ENCODE data around the gene FOXF2.

Gene FOXF2

DNA sequence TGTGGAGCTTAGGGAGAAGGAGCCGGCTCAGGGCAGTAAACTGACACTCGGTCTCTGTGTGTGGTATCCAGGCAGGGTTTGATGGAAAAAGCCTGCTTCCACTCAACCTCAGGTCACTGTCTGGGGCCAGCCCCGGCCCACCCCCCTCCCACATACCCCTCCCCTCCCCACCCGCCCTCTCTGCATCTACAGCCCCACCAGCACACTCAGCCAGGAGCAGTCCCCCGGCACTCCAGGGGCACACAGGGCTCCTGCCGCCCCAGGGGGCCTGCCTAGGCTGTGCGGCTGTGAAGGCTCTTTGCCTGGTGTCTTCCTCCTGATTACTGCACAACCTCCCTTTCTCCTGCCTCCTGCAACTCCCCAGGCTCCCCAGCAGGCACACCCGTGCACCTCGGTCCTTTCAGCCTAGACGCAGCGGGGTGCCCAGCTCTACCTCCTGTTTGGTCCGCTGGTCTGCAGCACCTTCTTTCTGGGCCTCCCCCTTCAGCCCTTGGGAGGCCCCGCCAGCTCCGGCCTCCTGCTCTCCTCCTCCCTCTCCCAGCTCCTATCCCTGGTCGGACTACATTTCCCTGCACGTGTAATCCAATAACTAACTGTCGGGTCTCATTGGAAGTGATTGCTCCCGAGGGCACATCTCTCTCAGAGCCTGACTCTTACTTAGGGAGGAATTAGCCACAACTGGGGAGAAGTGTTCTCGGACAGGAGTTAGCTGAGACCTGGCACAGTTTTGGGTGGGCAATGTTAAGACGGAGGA, 1.3 kb upstream of the FOXF2 start:
- no peak for DNase-seq (ENCODE audit: low read depth)
- TF ChIP-seq POLR2A (IDR thresholded peaks at IDR 0.05; ENCODE audit: extremely low read depth, insufficient read length) (no peak), MYC (IDR thresholded peaks at IDR 0.05; ENCODE audit: low read depth, low read length) (no peak)
- TF ChIP-seq, protein P1, sequence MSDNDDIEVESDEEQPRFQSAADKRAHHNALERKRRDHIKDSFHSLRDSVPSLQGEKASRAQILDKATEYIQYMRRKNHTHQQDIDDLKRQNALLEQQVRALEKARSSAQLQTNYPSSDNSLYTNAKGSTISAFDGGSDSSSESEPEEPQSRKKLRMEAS (IDR thresholded peaks at IDR 0.05; ENCODE audit: low read depth, low read length) = no peak
- TF ChIP-seq, protein P2, sequence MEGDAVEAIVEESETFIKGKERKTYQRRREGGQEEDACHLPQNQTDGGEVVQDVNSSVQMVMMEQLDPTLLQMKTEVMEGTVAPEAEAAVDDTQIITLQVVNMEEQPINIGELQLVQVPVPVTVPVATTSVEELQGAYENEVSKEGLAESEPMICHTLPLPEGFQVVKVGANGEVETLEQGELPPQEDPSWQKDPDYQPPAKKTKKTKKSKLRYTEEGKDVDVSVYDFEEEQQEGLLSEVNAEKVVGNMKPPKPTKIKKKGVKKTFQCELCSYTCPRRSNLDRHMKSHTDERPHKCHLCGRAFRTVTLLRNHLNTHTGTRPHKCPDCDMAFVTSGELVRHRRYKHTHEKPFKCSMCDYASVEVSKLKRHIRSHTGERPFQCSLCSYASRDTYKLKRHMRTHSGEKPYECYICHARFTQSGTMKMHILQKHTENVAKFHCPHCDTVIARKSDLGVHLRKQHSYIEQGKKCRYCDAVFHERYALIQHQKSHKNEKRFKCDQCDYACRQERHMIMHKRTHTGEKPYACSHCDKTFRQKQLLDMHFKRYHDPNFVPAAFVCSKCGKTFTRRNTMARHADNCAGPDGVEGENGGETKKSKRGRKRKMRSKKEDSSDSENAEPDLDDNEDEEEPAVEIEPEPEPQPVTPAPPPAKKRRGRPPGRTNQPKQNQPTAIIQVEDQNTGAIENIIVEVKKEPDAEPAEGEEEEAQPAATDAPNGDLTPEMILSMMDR (IDR thresholded peaks at IDR 0.05; ENCODE audit: low read depth, low read length) = no peak
- H3K4me3 ChIP-seq (ENCODE audit: low read depth, low read length) = no peak overlapping the region

DNA sequence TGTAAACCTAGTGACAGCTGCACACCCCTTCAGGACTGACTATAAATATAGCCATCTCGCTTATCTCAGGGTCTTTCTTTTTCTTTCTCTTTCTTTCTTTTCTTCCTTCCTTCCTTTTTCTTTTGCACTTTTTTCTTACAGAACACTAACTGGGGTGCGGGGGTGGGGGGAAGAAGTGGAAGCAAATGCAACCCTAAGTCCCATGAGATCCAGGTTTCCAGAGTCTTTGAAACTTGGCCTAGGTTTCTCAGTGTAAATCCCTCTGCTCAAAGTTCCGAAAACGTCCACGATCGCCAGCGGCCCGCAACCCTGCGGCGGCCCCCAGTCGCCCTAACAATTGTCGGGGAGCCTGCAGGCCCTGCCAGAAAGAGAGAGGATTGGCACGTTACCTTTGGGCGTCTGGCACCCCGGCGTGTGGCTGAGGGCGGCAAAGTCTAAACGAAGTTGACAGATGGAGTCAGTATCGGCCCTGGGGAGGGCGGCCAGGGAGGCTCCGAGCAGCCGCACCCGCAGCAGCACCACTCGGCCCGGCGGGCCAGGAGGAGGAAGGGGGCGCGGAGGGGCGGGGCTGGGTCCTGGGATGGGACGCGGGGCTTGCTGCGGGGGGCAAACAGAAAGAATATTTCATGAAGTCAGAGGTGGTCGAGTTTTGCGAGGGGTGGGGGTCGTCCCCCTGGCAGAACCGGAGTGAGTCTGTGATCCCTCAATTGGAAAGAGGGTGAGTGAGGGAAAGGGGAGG, 577 bp upstream of the FOXF2 start:
- TF ChIP-seq, protein P1 (IDR thresholded peaks at IDR 0.05; ENCODE audit: low read depth, low read length) = no peak
- TF ChIP-seq MYC (IDR thresholded peaks at IDR 0.05; ENCODE audit: low read depth, low read length) = no peak
- TF ChIP-seq, protein P2 (IDR thresholded peaks at IDR 0.05; ENCODE audit: low read depth, low read length) = no peak
- DNase-seq (ENCODE audit: low read depth) = no peak
- no peak overlapping the region for H3K4me3 ChIP-seq (ENCODE audit: low read depth, low read length)

DNA sequence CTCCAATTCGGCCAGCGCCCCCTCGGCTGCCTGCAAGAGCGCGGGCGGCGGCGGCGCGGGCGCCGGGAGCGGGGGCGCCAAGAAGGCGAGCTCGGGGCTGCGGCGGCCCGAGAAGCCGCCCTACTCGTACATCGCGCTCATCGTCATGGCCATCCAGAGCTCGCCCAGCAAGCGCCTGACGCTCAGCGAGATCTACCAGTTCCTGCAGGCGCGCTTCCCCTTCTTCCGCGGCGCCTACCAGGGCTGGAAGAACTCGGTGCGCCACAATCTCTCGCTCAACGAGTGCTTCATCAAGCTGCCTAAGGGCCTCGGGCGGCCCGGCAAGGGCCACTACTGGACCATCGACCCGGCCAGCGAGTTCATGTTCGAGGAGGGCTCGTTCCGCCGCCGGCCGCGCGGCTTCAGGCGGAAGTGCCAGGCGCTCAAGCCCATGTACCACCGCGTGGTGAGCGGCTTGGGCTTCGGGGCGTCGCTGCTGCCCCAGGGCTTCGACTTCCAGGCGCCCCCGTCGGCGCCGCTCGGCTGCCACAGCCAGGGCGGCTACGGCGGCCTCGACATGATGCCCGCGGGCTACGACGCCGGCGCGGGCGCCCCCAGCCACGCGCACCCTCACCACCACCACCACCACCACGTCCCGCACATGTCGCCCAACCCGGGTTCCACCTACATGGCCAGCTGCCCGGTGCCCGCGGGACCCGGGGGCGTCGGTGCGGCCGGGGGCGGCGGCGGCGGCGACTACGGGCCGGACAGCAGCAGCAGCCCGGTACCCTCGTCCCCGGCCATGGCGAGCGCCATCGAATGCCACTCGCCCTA, 963 bp downstream of the FOXF2 start:
- H3K4me3 ChIP-seq (ENCODE audit: low read depth, low read length) = no peak overlapping the region
- DNase-seq (ENCODE audit: low read depth) = peak; percentile 79
- no peak for TF ChIP-seq POLR2A (IDR thresholded peaks at IDR 0.05; ENCODE audit: extremely low read depth, insufficient read length)
- TF ChIP-seq, protein P2 (IDR thresholded peaks at IDR 0.05; ENCODE audit: low read depth, low read length) = no peak
- TF ChIP-seq MYC (IDR thresholded peaks at IDR 0.05; ENCODE audit: low read depth, low read length) = no peak
- TF ChIP-seq, protein P1 (IDR thresholded peaks at IDR 0.05; ENCODE audit: low read depth, low read length) = no peak

DNA sequence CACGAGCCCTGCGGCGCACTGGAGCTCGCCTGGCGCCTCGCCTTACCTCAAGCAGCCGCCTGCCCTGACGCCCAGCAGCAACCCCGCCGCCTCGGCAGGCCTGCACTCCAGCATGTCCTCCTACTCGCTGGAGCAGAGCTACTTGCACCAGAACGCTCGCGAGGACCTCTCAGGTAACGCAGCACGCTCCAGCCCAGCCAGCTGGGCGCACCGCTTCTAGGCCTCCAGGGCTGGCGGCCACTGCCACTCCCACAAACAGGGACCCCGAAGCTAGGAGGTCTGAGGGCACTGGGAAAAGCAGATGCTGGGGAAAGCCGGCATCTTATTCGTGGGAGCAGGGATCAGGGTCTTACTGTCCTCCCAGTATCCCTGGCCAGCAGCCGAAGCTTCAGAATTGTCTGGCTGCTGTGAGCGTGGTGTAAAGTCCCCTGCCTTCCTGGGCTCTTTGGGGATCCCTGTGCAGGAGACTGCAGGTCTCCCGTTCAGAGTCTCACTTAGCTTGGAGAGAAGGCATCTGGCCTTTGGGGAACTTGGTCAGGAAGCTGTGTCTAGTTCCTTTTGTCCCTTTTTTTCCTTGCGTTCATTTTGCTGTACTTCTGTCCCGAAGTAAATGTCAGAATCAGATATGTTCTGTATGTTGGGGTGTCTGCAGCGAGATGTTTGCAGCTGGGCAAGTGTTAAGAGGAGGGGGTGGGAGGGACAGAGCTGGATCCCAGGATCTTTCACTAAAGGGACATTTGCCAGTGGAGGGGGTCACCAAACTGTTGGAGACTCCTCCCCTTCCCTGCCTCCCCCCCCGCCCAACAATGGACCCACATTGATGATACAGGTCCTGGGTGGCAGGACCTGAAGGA, 1.8 kb downstream of the FOXF2 start:
- H3K4me3 ChIP-seq (ENCODE audit: low read depth, low read length) = no peak overlapping the region
- TF ChIP-seq, protein P1 (IDR thresholded peaks at IDR 0.05; ENCODE audit: low read depth, low read length) = no peak
- TF ChIP-seq, protein P2 (IDR thresholded peaks at IDR 0.05; ENCODE audit: low read depth, low read length) = no peak
- TF ChIP-seq MYC (IDR thresholded peaks at IDR 0.05; ENCODE audit: low read depth, low read length) (no peak), POLR2A (IDR thresholded peaks at IDR 0.05; ENCODE audit: extremely low read depth, insufficient read length) (no peak)
- no peak for DNase-seq (ENCODE audit: low read depth)

DNA sequence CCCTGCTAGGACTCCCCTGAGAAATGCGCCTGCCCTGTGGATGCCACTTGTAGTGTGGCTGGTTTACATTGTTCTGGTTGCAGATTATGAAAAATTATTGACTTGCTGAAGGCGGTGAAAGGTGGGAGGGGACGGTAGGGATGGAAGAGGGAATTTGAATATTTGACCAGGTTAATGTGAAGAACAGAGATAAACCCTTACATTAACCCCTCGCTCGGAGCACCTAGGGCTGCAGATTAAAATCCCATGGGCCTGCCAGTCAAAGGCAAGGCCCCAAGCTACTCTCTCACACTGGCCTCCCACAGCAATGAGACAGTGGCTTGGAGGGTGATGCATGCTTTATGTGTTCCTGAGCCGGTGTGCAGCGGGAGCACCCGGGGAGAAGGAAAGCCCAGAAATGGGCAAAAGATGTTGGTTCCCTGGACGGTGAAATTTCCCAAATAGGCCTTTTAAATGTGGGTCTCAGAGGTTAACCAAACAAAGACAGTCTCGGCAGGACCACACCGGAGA, 2.5 kb downstream of the FOXF2 start:
- no peak overlapping the region for H3K4me3 ChIP-seq (ENCODE audit: low read depth, low read length)
- TF ChIP-seq, protein P1 (IDR thresholded peaks at IDR 0.05; ENCODE audit: low read depth, low read length) = no peak
- no peak for TF ChIP-seq POLR2A (IDR thresholded peaks at IDR 0.05; ENCODE audit: extremely low read depth, insufficient read length)
- TF ChIP-seq, protein P2 (IDR thresholded peaks at IDR 0.05; ENCODE audit: low read depth, low read length) = no peak
- no peak for TF ChIP-seq MYC (IDR thresholded peaks at IDR 0.05; ENCODE audit: low read depth, low read length)
- DNase-seq (ENCODE audit: low read depth) = no peak

All from NB4 (cell line).